Stimulated activated CD8-positive, alpha-beta memory T cell treated with anti-CD3 and anti-CD28 coated beads, Interleukin-2, amount 100 ng/mL, for 1 hour (primary cell): ENCODE results near the gene ZNF429.
"Not testable (repeated sequence)": the region's sequence is repeated elsewhere in the genome, so short reads cannot be mapped to it uniquely, and the experiment has no call there.

Experiments used
- DNase-seq, 2 donors: peaks; one replicate each; pipeline ENCODE4 v3.0.0-alpha.2; 2020; ENCODE audit warnings: low read depth in 2 of 2

ZNF429 gene

DNA sequence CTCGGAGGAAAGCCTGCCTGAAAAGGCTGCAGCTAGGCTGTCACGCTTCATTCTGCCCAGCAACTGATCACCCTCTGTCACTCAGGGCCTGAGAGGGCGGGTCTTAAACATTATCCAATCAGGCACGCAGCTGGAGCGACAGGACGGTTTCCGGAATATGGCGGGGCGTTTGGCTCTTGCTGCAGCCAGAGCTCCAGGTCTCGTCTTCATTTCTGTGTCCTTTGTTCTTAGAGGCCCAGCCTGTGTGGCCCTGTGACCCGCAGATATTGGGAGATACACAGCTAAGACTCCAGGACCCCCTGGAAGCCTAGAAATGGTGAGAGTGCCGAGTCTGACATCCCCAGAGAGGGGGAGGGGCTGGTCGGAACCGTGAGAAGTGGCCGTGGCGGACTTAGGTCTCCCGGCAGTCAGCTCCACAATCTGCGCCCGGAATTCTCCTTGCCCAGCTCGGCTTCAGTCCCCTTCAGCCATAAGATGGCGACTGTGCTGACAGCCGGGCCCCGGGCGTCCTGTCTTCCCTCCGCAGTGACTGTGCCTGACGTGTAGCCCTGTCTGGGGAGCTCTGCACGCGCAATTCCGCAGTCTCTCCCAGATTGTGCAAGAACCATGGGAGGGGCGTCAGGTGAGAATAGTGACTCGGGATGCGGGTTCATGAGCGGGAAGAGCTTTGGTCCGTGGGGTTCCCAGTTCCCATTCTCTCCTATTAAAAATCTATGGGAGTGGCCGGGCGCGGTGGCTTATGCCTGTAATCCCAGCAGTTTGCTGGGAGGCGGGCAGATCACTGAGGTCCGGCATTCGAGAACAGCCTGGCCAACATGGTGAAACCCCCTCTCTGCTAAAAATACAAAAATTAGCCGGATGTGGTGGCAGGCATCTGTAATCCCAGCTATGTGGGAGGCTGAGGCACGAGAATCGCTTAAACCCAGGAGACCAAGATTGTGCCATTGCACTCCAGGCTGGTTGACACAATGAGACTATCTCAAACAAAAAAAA lies at the start of gene ZNF429:
Gene ZNF429 (plus strand): TSS at position 144 of the 993 bp plus-strand sequence. CDS start 170 bp downstream, at position 314.
- DNase-seq = peak; percentile 75 to 84

GRCh38 chr19:21460686-21461085 lies 44.7 kb upstream of the ZNF429 start:
- no peak for DNase-seq

DNA sequence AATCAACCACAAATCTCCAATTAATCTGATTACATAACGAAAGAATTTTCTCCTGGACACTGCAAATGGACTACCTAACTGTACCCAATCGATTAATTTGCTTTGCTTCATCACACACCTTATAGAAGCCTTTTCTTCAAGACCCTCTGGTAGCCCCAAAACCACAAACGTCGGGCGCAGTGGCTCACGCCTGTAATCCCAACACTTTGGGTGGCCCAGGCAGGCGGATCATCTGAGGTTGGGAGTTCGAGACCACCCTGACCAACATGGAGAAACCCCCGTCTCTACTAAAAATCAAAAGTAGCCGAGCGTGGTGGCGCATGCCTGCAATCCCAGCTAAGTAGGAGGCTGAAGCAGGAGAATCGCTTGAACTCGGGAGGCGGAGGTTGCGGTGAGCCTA lies 42.9 kb upstream of the ZNF429 start:
- no peak for DNase-seq

- no peak for DNase-seq
Measured at GRCh38 chr19:21463449-21464105, 41.8 kb upstream of the ZNF429 start.

- no peak for DNase-seq
Measured at GRCh38 chr19:21466627-21467026, 38.8 kb upstream of the ZNF429 start.

GRCh38 chr19:21468791-21469190 lies 36.6 kb upstream of the ZNF429 start:
- DNase-seq = no peak

- DNase-seq = no peak
Measured at GRCh38 chr19:21472507-21472906, 32.9 kb upstream of the ZNF429 start.

- DNase-seq = peak; percentile 34 to 60
Measured at GRCh38 chr19:21474671-21475181, 30.7 kb upstream of the ZNF429 start.

DNA sequence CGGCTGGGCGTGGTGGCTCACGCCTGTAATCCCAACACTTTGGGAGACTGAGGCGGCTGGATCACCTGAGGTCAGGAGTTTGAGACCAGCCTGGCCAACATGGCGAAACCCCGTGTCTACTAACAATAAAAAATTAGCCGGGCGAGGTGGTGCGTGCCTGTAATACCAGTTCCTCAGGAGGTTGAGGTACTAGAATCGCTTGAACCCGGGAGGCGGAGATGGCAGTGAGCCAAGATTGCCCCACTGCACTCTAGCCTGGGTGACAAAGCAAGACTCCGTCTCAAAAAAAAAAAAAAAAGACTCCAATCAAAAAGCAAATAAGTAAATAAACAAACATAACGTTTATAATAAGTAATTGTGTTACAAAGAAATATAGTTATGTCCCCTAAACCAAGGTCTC lies 23.0 kb upstream of the ZNF429 start:
- DNase-seq = not testable (repeated sequence)

GRCh38 chr19:21482863-21483276 lies 22.5 kb upstream of the ZNF429 start:
- DNase-seq = peak; percentile 31 to 49

DNA sequence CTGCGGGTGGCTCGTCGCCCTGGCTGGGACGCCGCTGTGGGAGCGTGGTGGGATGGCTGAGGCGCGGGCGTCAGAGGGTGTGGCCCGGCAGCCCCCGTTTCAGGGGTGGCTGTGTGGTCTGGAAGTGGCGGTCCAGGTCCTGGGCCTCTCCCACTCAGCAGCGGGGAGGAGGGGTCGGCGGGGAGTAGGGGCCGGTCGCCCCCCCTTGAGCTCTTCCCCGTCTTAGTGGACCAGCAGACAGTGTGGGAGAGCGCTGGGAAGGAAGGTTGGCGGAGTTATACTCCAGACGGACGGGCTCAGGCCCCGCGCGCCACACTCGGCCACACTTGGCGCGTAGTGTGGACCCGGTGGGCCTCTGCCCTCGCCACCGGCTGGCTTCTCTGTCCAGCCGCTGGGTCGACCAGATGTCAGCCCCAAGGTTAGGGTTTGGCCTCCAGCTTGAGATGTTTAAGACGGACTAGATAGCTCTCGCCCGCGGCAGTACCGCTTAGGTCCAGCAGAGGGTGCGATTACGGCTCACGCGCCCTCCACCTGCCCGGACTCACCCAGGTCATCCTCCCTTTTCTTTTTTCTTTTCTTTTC lies 21.7 kb upstream of the ZNF429 start:
- DNase-seq = peak; percentile 19 to 50

DNA sequence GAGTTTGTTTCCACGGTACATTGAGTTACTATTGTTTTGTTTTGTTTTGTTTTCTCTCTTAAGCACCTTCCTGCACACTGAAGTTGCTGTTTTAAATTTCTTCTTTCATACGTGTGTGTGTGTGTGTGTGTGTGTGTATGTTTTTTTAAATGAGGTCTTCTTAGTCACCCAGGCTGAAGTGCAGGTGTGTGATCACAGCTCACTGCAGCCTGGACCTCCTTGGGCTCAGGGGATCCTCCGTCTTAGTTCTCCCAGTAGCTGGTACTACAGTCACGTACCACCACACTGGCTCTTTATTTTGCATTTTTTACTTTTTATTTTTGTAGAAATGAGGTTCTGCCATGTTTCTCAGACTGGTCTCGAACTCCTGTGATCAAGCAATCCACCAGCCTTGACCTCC lies 20.8 kb upstream of the ZNF429 start:
- no peak for DNase-seq

GRCh38 chr19:21485926-21486325 lies 19.5 kb upstream of the ZNF429 start:
- DNase-seq = no peak

GRCh38 chr19:21487969-21488368 lies 17.4 kb upstream of the ZNF429 start:
- DNase-seq = no peak

DNA sequence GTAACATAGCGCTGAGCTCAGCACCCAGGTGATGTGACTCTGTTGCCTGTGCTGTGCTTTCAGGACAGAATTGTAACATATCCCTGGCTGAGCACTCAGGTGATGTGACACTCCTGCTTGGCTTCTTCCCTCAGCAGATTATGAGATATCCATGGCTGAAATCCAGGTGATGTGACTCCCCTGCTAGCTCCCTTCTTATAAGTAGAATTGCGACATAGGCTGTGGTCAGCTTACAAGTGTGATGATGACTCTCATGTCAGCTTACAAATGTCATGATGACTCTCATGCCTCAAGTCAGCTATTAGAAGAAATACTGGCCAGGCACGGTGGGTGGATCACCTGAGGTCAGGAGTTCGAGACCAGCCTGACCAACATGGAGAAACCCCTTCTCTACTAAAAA lies 14.3 kb upstream of the ZNF429 start:
- DNase-seq = no peak

DNA sequence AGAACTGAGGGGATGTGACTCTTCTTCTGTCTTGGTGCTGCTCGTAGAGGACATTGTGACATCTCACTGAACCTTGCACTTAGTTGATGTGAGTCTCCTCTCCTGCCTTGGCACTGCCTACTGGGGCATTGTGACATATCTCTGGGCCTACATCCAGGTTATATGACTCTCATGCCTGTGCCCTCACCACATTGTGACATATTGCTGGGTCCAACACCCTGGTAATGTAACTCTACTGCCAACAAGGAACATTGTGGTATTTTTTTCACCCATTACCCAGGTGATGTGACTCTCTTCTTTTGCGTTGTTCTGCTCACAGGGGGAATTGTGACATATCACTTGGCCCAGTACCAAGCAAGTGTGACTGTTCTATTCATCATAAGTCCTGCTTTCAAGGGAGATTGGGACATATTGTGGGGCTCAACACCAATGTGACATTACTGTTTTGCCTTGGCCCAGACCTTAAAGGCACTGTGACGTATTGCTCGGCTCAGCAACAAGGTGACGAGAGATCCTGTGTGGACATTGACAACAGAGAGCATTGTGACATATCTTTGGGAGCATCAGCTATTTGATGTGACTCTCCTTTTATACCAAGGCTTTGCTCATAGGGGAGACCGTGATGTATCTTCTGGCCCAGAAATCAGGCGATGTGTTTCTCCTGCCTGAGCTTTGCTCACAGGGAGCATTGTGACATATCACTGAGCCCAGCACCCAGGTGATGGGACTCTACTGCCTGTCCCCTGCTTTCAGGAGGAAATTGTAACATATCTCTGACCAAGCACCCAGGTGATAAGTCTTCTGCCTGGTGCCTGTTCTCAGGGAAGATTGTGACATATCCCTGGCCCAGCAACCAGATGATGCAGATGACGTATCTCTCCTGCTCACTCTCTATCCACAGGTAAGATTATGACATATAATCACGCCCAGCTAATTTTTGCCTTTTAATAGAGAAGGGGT lies 12.2 kb upstream of the ZNF429 start:
- DNase-seq = no peak

- no peak for DNase-seq
Measured at GRCh38 chr19:21496876-21497275, 8.5 kb upstream of the ZNF429 start.

DNA sequence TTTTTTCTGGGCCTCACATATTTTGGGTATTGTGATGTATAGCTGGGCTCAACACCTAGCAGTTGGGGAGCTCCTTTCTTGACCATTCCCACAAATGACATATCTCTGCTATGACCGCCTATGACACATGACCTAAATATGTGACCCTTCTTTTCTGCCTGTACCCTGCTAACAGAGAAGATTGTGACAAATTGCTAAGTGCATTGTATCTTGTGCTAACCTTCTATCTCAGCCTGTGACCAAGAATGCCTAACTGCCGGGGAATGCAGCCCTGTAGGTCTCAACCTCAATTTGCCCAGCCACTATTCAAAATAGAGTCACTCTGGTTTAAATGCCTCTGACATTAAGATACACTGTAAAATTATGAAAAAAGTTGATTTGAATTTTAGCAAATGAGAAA lies 6.8 kb upstream of the ZNF429 start:
- DNase-seq = no peak

DNA sequence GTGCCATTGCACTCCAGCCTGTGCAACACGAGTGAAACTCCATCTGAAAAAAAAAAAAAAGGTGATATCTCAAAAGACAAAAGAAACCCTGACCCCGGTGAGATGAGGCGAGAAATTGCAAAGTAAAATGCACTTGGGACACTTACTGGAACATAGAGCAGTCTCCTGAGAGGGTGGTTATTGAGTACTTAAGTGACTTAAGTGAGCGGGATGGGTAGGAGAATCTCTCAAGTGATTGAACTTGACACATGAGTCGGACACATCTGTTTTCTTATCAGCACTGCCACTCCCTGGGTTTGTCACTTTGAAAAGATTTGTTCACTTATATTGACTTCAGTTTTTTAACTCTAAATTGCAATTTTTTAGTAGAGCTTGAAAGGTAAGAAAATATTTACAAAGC lies 2.8 kb downstream of the ZNF429 start:
- DNase-seq = no peak

DNA sequence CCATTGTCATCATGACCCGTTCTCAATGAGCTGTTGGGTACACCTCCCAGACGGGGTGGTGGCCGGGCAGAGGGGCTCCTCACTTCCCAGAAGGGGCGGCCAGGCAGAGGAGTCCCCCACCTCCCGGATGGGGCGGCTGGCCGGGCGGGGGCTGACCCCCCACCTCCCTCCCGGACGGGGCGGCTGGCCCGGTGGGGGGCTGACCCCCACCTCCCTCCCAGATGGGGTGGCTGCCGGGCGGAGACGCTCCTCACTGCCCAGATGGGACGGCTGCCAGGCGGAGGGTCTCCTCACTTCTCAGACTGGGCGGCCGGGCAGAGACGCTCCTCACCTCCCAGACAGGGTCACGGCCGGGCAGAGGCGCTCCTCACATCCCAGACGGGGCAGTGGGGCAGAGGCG lies 5.7 kb downstream of the ZNF429 start:
- not testable (repeated sequence) for DNase-seq

DNA sequence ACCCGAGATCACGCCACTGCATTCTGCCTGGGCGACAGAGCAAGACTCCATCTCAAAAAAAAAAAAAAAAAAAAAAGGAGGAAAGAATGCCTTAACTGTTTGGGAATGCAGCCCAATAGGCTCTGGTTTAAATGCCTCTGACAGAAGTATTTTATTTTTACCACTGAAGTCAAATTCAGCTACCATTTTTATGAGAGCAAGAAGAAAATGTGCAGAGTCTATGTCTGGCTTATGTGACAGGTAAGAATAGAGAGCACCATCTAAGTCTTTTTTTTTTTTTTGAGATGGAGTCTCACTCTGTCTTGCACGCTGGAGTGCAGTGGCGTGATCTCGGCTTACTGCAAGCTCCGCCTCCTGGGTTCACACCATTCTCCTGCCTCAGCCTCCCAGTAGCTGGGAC lies 7.2 kb downstream of the ZNF429 start:
- DNase-seq = not testable (repeated sequence)
